ENCODE data around the gene LPAR2.
"Not testable (repeated sequence)": the region's sequence is repeated elsewhere in the genome, so short reads cannot be mapped to it uniquely, and the experiment has no call there.

Gene LPAR2

GRCh38 chr19:19610376-19611202, 17.4 kb downstream of the LPAR2 start:
- Histone ChIP-seq H3K4ac (ENCODE audit: low read depth, low read length) (no peak overlapping the region), H3K4me2 (ENCODE audit: low read length) (no peak overlapping the region), H3K18ac (ENCODE audit: low read length) (no peak overlapping the region), H3K79me1 (ENCODE audit: low read length) (no peaks in the 10 kb centered on the region), H3K36me3 (ENCODE audit: control insufficient read depth in 1 of 2, insufficient read depth in 2 of 2, low read length in 2 of 2) (no peaks in the 10 kb centered on the region), H2AFZ (ENCODE audit: insufficient read depth, low read length, poor library complexity) (no peak overlapping the region), H2BK120ac (ENCODE audit: insufficient read depth, low read length, poor library complexity) (no peak overlapping the region), H3K9me3 (ENCODE audit: insufficient read depth, low read depth, low read length) (no peaks in the 10 kb centered on the region), H4K12ac (ENCODE audit: low read depth, low read length) (no peak overlapping the region), H2BK12ac (ENCODE audit: low read length) (no peak overlapping the region), H3K9ac (ENCODE audit: low read length) (no peak overlapping the region), H3K4me1 (ENCODE audit: control insufficient read depth in 1 of 2, insufficient read depth in 2 of 2, low read length in 2 of 2) (peaks cover 5 to 6% of the 10 kb centered on the region in 2 experiments), H2BK5ac (ENCODE audit: low read depth, low read length, poor library complexity) (no peak overlapping the region), H3K27ac (ENCODE audit: low read depth, low read length) (no peak overlapping the region), H3K23ac (ENCODE audit: low read length) (no peak overlapping the region), H4K91ac (ENCODE audit: low read depth, low read length) (no peak overlapping the region), H3K27me3 (ENCODE audit: insufficient read depth, low read length) (no peaks in the 10 kb centered on the region), H3K4me3 (ENCODE audit: low read depth, low read length) (no peak overlapping the region), H2AK5ac (ENCODE audit: low read length) (no peak overlapping the region), H3K14ac (ENCODE audit: low read length) (no peak overlapping the region), H4K8ac (ENCODE audit: low read depth, low read length) (no peak overlapping the region), H3K79me2 (ENCODE audit: control insufficient read depth, insufficient read depth, low read length, poor library complexity) (no peaks in the 10 kb centered on the region)
- no CpG with 5 or more reads among the region's 10 CpGs for WGBS (ENCODE audit: extremely low coverage, insufficient coverage, insufficient read length)
- peak; percentile 87 to 95 for DNase-seq

- not testable (repeated sequence) for H4K8ac ChIP-seq (ENCODE audit: low read depth, low read length); H3K4ac ChIP-seq (ENCODE audit: low read depth, low read length); H3K9ac ChIP-seq (ENCODE audit: low read length); H3K18ac ChIP-seq (ENCODE audit: low read length); H2BK12ac ChIP-seq (ENCODE audit: low read length); H3K14ac ChIP-seq (ENCODE audit: low read length); H3K23ac ChIP-seq (ENCODE audit: low read length); H3K4me3 ChIP-seq (ENCODE audit: low read depth, low read length); H4K12ac ChIP-seq (ENCODE audit: low read depth, low read length); H2AFZ ChIP-seq (ENCODE audit: insufficient read depth, low read length, poor library complexity); H3K27ac ChIP-seq (ENCODE audit: low read depth, low read length); H4K91ac ChIP-seq (ENCODE audit: low read depth, low read length); H2BK5ac ChIP-seq (ENCODE audit: low read depth, low read length, poor library complexity); H2BK120ac ChIP-seq (ENCODE audit: insufficient read depth, low read length, poor library complexity); H3K9me3 ChIP-seq (ENCODE audit: insufficient read depth, low read depth, low read length); H3K27me3 ChIP-seq (ENCODE audit: insufficient read depth, low read length); H3K4me2 ChIP-seq (ENCODE audit: low read length); H3K79me1 ChIP-seq (ENCODE audit: low read length); H3K79me2 ChIP-seq (ENCODE audit: control insufficient read depth, insufficient read depth, low read length, poor library complexity); H3K36me3 ChIP-seq (ENCODE audit: control insufficient read depth in 1 of 2, insufficient read depth in 2 of 2, low read length in 2 of 2); H3K4me1 ChIP-seq (ENCODE audit: control insufficient read depth in 1 of 2, insufficient read depth in 2 of 2, low read length in 2 of 2); H2AK5ac ChIP-seq (ENCODE audit: low read length)
- DNase-seq = peak; percentile 79 to 83
- WGBS (ENCODE audit: extremely low coverage, insufficient coverage, insufficient read length) = no CpG with 5 or more reads among the region's 8 CpGs
Observed at GRCh38 chr19:19606686-19607085, 21.3 kb downstream of the LPAR2 start.

GRCh38 chr19:19606021-19606420, 22.0 kb downstream of the LPAR2 start:
- no peak overlapping the region for H4K12ac ChIP-seq (ENCODE audit: low read depth, low read length)
- no peak overlapping the region for H4K8ac ChIP-seq (ENCODE audit: low read depth, low read length)
- H3K4ac ChIP-seq (ENCODE audit: low read depth, low read length) = no peak overlapping the region
- H2BK120ac ChIP-seq (ENCODE audit: insufficient read depth, low read length, poor library complexity) = no peak overlapping the region
- peak; percentile 60 to 71 for DNase-seq
- no peak overlapping the region for H3K9ac ChIP-seq (ENCODE audit: low read length)
- no peak overlapping the region for H4K91ac ChIP-seq (ENCODE audit: low read depth, low read length)
- H3K23ac ChIP-seq (ENCODE audit: low read length) = no peak overlapping the region
- H3K79me2 ChIP-seq (ENCODE audit: control insufficient read depth, insufficient read depth, low read length, poor library complexity) = no peaks in the 10 kb centered on the region
- no peak overlapping the region for H3K18ac ChIP-seq (ENCODE audit: low read length)
- no peaks in the 10 kb centered on the region for H3K27me3 ChIP-seq (ENCODE audit: insufficient read depth, low read length)
- no peak overlapping the region for H2BK12ac ChIP-seq (ENCODE audit: low read length)
- no peak overlapping the region for H3K27ac ChIP-seq (ENCODE audit: low read depth, low read length)
- H3K14ac ChIP-seq (ENCODE audit: low read length) = no peak overlapping the region
- no peaks in the 10 kb centered on the region for H3K36me3 ChIP-seq (ENCODE audit: control insufficient read depth in 1 of 2, insufficient read depth in 2 of 2, low read length in 2 of 2)
- WGBS (ENCODE audit: extremely low coverage, insufficient coverage, insufficient read length) = no CpG with 5 or more reads among the region's 1 CpG
- no peaks in the 10 kb centered on the region for H3K9me3 ChIP-seq (ENCODE audit: insufficient read depth, low read depth, low read length)
- H2BK5ac ChIP-seq (ENCODE audit: low read depth, low read length, poor library complexity) = no peak overlapping the region
- H2AK5ac ChIP-seq (ENCODE audit: low read length) = no peak overlapping the region
- no peak overlapping the region for H3K4me2 ChIP-seq (ENCODE audit: low read length)
- H2AFZ ChIP-seq (ENCODE audit: insufficient read depth, low read length, poor library complexity) = no peak overlapping the region
- no peak overlapping the region for H3K4me3 ChIP-seq (ENCODE audit: low read depth, low read length)
- H3K4me1 ChIP-seq (ENCODE audit: control insufficient read depth in 1 of 2, insufficient read depth in 2 of 2, low read length in 2 of 2) = no peaks in the 10 kb centered on the region
- H3K79me1 ChIP-seq (ENCODE audit: low read length) = no peaks in the 10 kb centered on the region

GRCh38 chr19:19602713-19603324, 25.2 kb downstream of the LPAR2 start:
- H2BK5ac ChIP-seq (ENCODE audit: low read depth, low read length, poor library complexity) = no peak overlapping the region
- H3K27ac ChIP-seq (ENCODE audit: low read depth, low read length) = no peak overlapping the region
- no peak overlapping the region for H3K4me3 ChIP-seq (ENCODE audit: low read depth, low read length)
- no peak overlapping the region for H3K18ac ChIP-seq (ENCODE audit: low read length)
- H3K9me3 ChIP-seq (ENCODE audit: insufficient read depth, low read depth, low read length) = no peaks in the 10 kb centered on the region
- no peak overlapping the region for H2AFZ ChIP-seq (ENCODE audit: insufficient read depth, low read length, poor library complexity)
- no peaks in the 10 kb centered on the region for H3K79me1 ChIP-seq (ENCODE audit: low read length)
- H4K12ac ChIP-seq (ENCODE audit: low read depth, low read length) = no peak overlapping the region
- H2BK120ac ChIP-seq (ENCODE audit: insufficient read depth, low read length, poor library complexity) = no peak overlapping the region
- no peak overlapping the region for H3K23ac ChIP-seq (ENCODE audit: low read length)
- H4K8ac ChIP-seq (ENCODE audit: low read depth, low read length) = no peak overlapping the region
- no peak overlapping the region for H2AK5ac ChIP-seq (ENCODE audit: low read length)
- no peak for DNase-seq
- WGBS (ENCODE audit: extremely low coverage, insufficient coverage, insufficient read length) = no CpG with 5 or more reads among the region's 3 CpGs
- H3K27me3 ChIP-seq (ENCODE audit: insufficient read depth, low read length) = no peaks in the 10 kb centered on the region
- H2BK12ac ChIP-seq (ENCODE audit: low read length) = no peak overlapping the region
- H3K4me1 ChIP-seq (ENCODE audit: control insufficient read depth in 1 of 2, insufficient read depth in 2 of 2, low read length in 2 of 2) = no peaks in the 10 kb centered on the region
- no peak overlapping the region for H3K4ac ChIP-seq (ENCODE audit: low read depth, low read length)
- no peak overlapping the region for H4K91ac ChIP-seq (ENCODE audit: low read depth, low read length)
- no peaks in the 10 kb centered on the region for H3K36me3 ChIP-seq (ENCODE audit: control insufficient read depth in 1 of 2, insufficient read depth in 2 of 2, low read length in 2 of 2)
- H3K79me2 ChIP-seq (ENCODE audit: control insufficient read depth, insufficient read depth, low read length, poor library complexity) = no peaks in the 10 kb centered on the region
- H3K14ac ChIP-seq (ENCODE audit: low read length) = no peak overlapping the region
- H3K4me2 ChIP-seq (ENCODE audit: low read length) = no peak overlapping the region
- no peak overlapping the region for H3K9ac ChIP-seq (ENCODE audit: low read length)
